IMR-90 (cell line): ENCODE data around the gene EHBP1. TPM values are rescaled to one million over a fixed set of nuclear protein-coding genes. Genes with fewer than 3 reads are reported as not detected.

Experiments
- ATAC-seq: fragments of 200-7000 bp; cut with Tn5 transposase; 2 replicates; pipeline ENCODE4 v1.9.1; 2020; ENCODE audit warnings: low read depth, mild to moderate bottlenecking, moderate library complexity
- BruUV-seq: library from RNA; stranded (reverse); fragments of 400-500 nt; replicated peaks from 2 replicates; lab custom pipeline; 2021; lab: Mats Ljungman, UMichigan
- CTCF ChIA-PET: fragments of 300-600 bp; formaldehyde crosslinking; extraction: SDS; loops from one replicate; lab custom pipeline; 2021; ENCODE audit warnings: antibody characterized with exemption; lab: Yijun Ruan, JAX
- POLR2A ChIA-PET: fragments of 300-600 bp; sonication (Branson Sonifier 250); formaldehyde crosslinking; loops from one replicate; lab custom pipeline; 2022; ENCODE audit warnings: antibody characterized with exemption; ENCODE audit not compliant: unreplicated experiment; lab: Charles Lee
- DNase-seq: peaks from one replicate; pipeline ENCODE4 v3.0.0; 2013
- H2AFZ ChIP-seq: replicated peaks from 2 replicates; pipeline ENCODE3; 2013; ENCODE audit warnings: low read length, mild to moderate bottlenecking; ENCODE audit not compliant: poor library complexity
- H2AK5ac ChIP-seq: 2 replicates; pipeline ENCODE4 v1.6.1; 2013; ENCODE audit warnings: low read depth, low read length, inconsistent platforms
- H2AK9ac ChIP-seq: replicated peaks from 2 replicates; pipeline ENCODE3; 2013; ENCODE audit warnings: mild to moderate bottlenecking, low read depth, low read length, moderate library complexity; ENCODE audit not compliant: poor library complexity
- H2BK120ac ChIP-seq: 2 replicates; pipeline ENCODE4 v1.6.1; 2013; ENCODE audit warnings: low read depth, low read length, inconsistent platforms
- H2BK15ac ChIP-seq: 3 replicates; pipeline ENCODE4 v1.6.1; 2013; ENCODE audit warnings: low read depth, low read length, inconsistent platforms
- H2BK20ac ChIP-seq: 2 replicates; pipeline ENCODE4 v1.6.1; 2013; ENCODE audit warnings: low read depth, mild to moderate bottlenecking, inconsistent platforms, low read length, moderate library complexity
- H2BK5ac ChIP-seq: 2 replicates; pipeline ENCODE4 v1.6.1; 2013; ENCODE audit warnings: mild to moderate bottlenecking, low read depth, low read length, inconsistent platforms; ENCODE audit not compliant: poor library complexity, severe bottlenecking
- H3K14ac ChIP-seq: replicated peaks from 2 replicates; pipeline ENCODE4 v1.6.1; 2013; ENCODE audit warnings: low read depth, low read length, inconsistent platforms
- H3K18ac ChIP-seq: 2 replicates; pipeline ENCODE4 v1.6.1; 2013; ENCODE audit warnings: low read depth, low read length, control low read depth
- H3K23ac ChIP-seq: 2 replicates; pipeline ENCODE4 v1.6.1; 2013; ENCODE audit warnings: low read depth, low read length, inconsistent platforms
- H3K27ac ChIP-seq: 2 replicates; pipeline ENCODE4 v1.5.1; 2013; ENCODE audit warnings: mild to moderate bottlenecking, control low read depth, low read length; ENCODE audit not compliant: insufficient read depth
- H3K27me3 ChIP-seq: 2 replicates; pipeline ENCODE4 v1.6.1; 2013; ENCODE audit warnings: low read length; ENCODE audit not compliant: control insufficient read depth, insufficient read depth
- H3K36me3 ChIP-seq: 2 replicates; pipeline ENCODE4 v1.6.1; 2013; ENCODE audit warnings: low read length, mixed read lengths; ENCODE audit not compliant: control insufficient read depth, insufficient read depth
- H3K4ac ChIP-seq: 2 replicates; pipeline ENCODE4 v1.6.1; 2013; ENCODE audit warnings: low read depth, low read length, inconsistent platforms
- H3K4me1 ChIP-seq: 2 replicates; pipeline ENCODE4 v1.6.1; 2013; ENCODE audit warnings: low read length, mixed read lengths; ENCODE audit not compliant: control insufficient read depth, insufficient read depth
- H3K4me2 ChIP-seq: 2 replicates; pipeline ENCODE4 v1.6.1; 2013; ENCODE audit warnings: low read depth, mild to moderate bottlenecking, control low read depth, low read length, moderate library complexity
- H3K4me3 ChIP-seq: 2 replicates; pipeline ENCODE4 v1.5.1; 2013; ENCODE audit warnings: low read depth, mild to moderate bottlenecking, control low read depth, low read length, moderate library complexity; ENCODE audit not compliant: insufficient read depth
- H3K56ac ChIP-seq: 2 replicates; pipeline ENCODE4 v1.6.1; 2013; ENCODE audit warnings: low read length, inconsistent platforms; ENCODE audit not compliant: insufficient read depth; ENCODE audit errors: extremely low read depth
- H3K79me1 ChIP-seq, 2 experiments: 2 replicates each; pipeline ENCODE4 v1.6.1; 2013; ENCODE audit warnings: low read length in 2 of 2, inconsistent platforms in 1 of 2, low read depth in 1 of 2
- H3K9ac ChIP-seq: 2 replicates; pipeline ENCODE4 v1.6.1; 2013; ENCODE audit warnings: low read depth, low read length, control low read depth
- H3K9me1 ChIP-seq: 2 replicates; pipeline ENCODE4 v1.6.1; 2013; ENCODE audit warnings: low read length, inconsistent platforms; ENCODE audit not compliant: insufficient read depth
- H3K9me3 ChIP-seq: 2 replicates; pipeline ENCODE4 v1.6.1; 2013; ENCODE audit warnings: low read length; ENCODE audit not compliant: control insufficient read depth, insufficient read depth
- H4K20me1 ChIP-seq: 2 replicates; pipeline ENCODE4 v1.6.1; 2013; ENCODE audit warnings: low read length, inconsistent platforms; ENCODE audit not compliant: insufficient read depth
- H4K5ac ChIP-seq: 2 replicates; pipeline ENCODE4 v1.6.1; 2013; ENCODE audit warnings: mild to moderate bottlenecking, low read depth, low read length, control low read depth
- H4K8ac ChIP-seq, 2 experiments: 2 replicates each; pipeline ENCODE4 v1.6.1; 2013; ENCODE audit warnings: low read depth in 2 of 2, low read length in 2 of 2, control low read depth in 1 of 2, inconsistent platforms in 1 of 2
- H4K91ac ChIP-seq: 2 replicates; pipeline ENCODE4 v1.6.1; 2013; ENCODE audit warnings: low read depth, low read length, inconsistent platforms; ENCODE audit not compliant: insufficient read depth
- CHD1 ChIP-seq: IDR thresholded peaks from 2 replicates; pipeline ENCODE4 v1.6.1; 2012; ENCODE audit warnings: low read depth, low read length, improper control_type of control experiment
- FOS ChIP-seq: fragments of 150-350 bp; IDR thresholded peaks from 2 replicates; pipeline ENCODE4 v1.6.1; 2016; ENCODE audit warnings: low read depth, low read length
- MAFK ChIP-seq: IDR thresholded peaks from 2 replicates; pipeline ENCODE4 v1.6.1; 2012; ENCODE audit warnings: low read depth, low read length, improper control_type of control experiment
- MAZ ChIP-seq: IDR thresholded peaks from 2 replicates; pipeline ENCODE4 v1.6.1; 2012; ENCODE audit warnings: low read depth, mild to moderate bottlenecking, low read length, improper control_type of control experiment, moderate library complexity, borderline replicate concordance
- NFE2L2 ChIP-seq: fragments of 150-350 bp; IDR thresholded peaks from 2 replicates; pipeline ENCODE4 v1.6.1; 2016; ENCODE audit warnings: low read depth, mild to moderate bottlenecking, low read length
- POLR2A ChIP-seq: IDR thresholded peaks from 2 replicates; pipeline ENCODE4 v1.6.1; 2012; ENCODE audit warnings: mild to moderate bottlenecking, low read depth, low read length
- RAD21 ChIP-seq: IDR thresholded peaks from 2 replicates; pipeline ENCODE4 v1.6.1; 2012; ENCODE audit warnings: low read length, improper control_type of control experiment
- RCOR1 ChIP-seq: IDR thresholded peaks from 2 replicates; pipeline ENCODE4 v1.6.1; 2012; ENCODE audit warnings: mild to moderate bottlenecking, low read length, improper control_type of control experiment; ENCODE audit not compliant: insufficient replicate concordance
- RFX5 ChIP-seq: IDR thresholded peaks from 2 replicates; pipeline ENCODE4 v1.8.0; 2012; ENCODE audit warnings: low read depth, mild to moderate bottlenecking, low read length, moderate library complexity
- SMC3 ChIP-seq: fragments of 150-350 bp; IDR thresholded peaks from 2 replicates; pipeline ENCODE4 v1.6.1; 2016; ENCODE audit warnings: low read depth, mild to moderate bottlenecking, antibody characterized with exemption, low read length, moderate library complexity
- WGBS, 2 experiments: methylation state at CpG; one replicate each; pipeline versions ENCODE4 v1.1.5 to v1.1.7; 2013; ENCODE audit warnings: missing lambda C conversion rate in 2 of 2; ENCODE audit not compliant: insufficient read length in 1 of 2; ENCODE audit errors: extremely low coverage in 2 of 2; 5-methylcytosine and 5-hydroxymethylcytosine counted together
- dilution Hi-C: fragments of 300-500 bp; cut with HindIII; formaldehyde crosslinking; loops from one replicate; pipeline ENCODE4 v1.14.3; 2018; ENCODE audit warnings: low sequenced_read_pairs; ENCODE audit not compliant: unreplicated experiment
- in situ Hi-C: fragments of 300-500 bp; cut with MboI; formaldehyde crosslinking; loops from 3 replicates; pipeline ENCODE4 v1.14.3; 2019; ENCODE audit warnings: low sequenced_read_pairs, inconsistent platforms, mixed read lengths
- intact Hi-C: fragments of 100-400 bp; cut with micrococcal nuclease; formaldehyde crosslinking; loops from 2 replicates; pipeline ENCODE4 v1.10.0; 2022
- polyA plus RNA-seq, 3 experiments: library from polyadenylated mRNA; depleted of rRNA; stranded (reverse); fragments of >200 nt; gene quantifications; 2 replicates each; pipeline ENCODE4 v1.2.3, GENCODE V29; 2012; ENCODE audit warnings: low replicate concordance in 1 of 3
- total RNA-seq: library from RNA; depleted of rRNA; stranded (reverse); fragments of >200 nt; gene quantifications from 2 replicates; pipeline ENCODE4 v1.2.3, GENCODE V29; 2012
- TF ChIP-seq, protein P1 (sequence below): fragments of 150-350 bp; IDR thresholded peaks from 2 replicates; pipeline ENCODE4 v1.6.1; 2017; ENCODE audit warnings: mild to moderate bottlenecking, antibody characterized with exemption, low read length, low read depth
- TF ChIP-seq, protein P2 (sequence below): conservative IDR thresholded peaks from 2 replicates; pipeline ENCODE4 v1.5.1; 2012; ENCODE audit warnings: mild to moderate bottlenecking, low read depth, low read length, improper control_type of control experiment

EHBP1 gene
- total and polyA plus RNA-seq, 2 of the 4 experiments (the other 2 are of a cell fraction): 28.3 to 44.4 TPM

DNA sequence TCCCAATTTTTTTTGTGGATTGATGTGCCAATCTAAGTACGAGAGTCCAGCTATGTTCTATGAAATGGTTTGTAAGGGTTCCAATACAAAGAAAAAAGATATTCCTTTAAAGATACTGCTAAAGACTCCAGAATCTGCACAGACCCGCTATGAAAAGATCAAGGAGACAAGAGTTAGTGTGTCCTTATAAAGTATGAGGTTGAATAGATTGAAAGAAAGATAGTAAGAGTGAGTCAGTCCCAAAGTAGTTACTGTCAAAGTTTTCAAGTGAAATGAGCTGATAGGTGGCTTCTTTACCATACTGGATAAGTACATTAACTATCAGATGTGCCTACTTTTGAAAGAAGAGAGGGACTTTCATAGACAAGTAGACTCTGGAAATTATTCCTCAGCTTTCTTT is 17.9 kb upstream of the EHBP1 start:
- Histone ChIP-seq H3K4me2 (no peak overlapping the region), H3K4me3 (no peak overlapping the region)

More for the DNA sequence above, 17.9 kb upstream of the EHBP1 start:
- Histone ChIP-seq H2BK20ac (no peak overlapping the region), H3K79me1 (no peaks in the 10 kb centered on the region), H4K20me1 (no peaks in the 10 kb centered on the region), H2BK120ac (no peak overlapping the region), H3K9me3 (no peaks in the 10 kb centered on the region), H2BK5ac (no peak overlapping the region), H2AK5ac (no peak overlapping the region), H3K9ac (no peak overlapping the region), H3K18ac (no peak overlapping the region), H3K14ac (no peak overlapping the region), H3K27ac (no peak overlapping the region), H4K5ac (no peak overlapping the region), H4K91ac (no peak overlapping the region), H2AFZ (no peak overlapping the region), H2AK9ac (no peak overlapping the region), H3K36me3 (no peaks in the 10 kb centered on the region), H3K56ac (no peak overlapping the region), H3K9me1 (no peaks in the 10 kb centered on the region), H3K27me3 (peaks cover 4% of the 10 kb centered on the region; the same call in 1 of the 2 replicates), H4K8ac (no peak overlapping the region), H3K4me1 (no peaks in the 10 kb centered on the region), H3K23ac (no peak overlapping the region), H2BK15ac (no peak overlapping the region), H3K4ac (no peak overlapping the region)
- ATAC-seq (no peak), DNase-seq (no peak)
- intact Hi-C loops (no loop called here), dilution Hi-C loops (no loop called here), in situ Hi-C loops (no loop called here)
- WGBS, 2 experiments: no CpG with 5 or more reads among the region's 2 CpGs
- CTCF ChIA-PET: no interaction called here
- BruUV-seq: no TSS peak
- TF ChIP-seq CHD1 (no peak), MAZ (no peak), RFX5 (no peak), SMC3 (no peak), MAFK (no peak), RCOR1 (no peak), NFE2L2 (no peak), RAD21 (no peak), FOS (no peak), POLR2A (no peak)
- TF ChIP-seq, protein P1, sequence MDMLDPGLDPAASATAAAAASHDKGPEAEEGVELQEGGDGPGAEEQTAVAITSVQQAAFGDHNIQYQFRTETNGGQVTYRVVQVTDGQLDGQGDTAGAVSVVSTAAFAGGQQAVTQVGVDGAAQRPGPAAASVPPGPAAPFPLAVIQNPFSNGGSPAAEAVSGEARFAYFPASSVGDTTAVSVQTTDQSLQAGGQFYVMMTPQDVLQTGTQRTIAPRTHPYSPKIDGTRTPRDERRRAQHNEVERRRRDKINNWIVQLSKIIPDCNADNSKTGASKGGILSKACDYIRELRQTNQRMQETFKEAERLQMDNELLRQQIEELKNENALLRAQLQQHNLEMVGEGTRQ: no peak
- TF ChIP-seq, protein P2, sequence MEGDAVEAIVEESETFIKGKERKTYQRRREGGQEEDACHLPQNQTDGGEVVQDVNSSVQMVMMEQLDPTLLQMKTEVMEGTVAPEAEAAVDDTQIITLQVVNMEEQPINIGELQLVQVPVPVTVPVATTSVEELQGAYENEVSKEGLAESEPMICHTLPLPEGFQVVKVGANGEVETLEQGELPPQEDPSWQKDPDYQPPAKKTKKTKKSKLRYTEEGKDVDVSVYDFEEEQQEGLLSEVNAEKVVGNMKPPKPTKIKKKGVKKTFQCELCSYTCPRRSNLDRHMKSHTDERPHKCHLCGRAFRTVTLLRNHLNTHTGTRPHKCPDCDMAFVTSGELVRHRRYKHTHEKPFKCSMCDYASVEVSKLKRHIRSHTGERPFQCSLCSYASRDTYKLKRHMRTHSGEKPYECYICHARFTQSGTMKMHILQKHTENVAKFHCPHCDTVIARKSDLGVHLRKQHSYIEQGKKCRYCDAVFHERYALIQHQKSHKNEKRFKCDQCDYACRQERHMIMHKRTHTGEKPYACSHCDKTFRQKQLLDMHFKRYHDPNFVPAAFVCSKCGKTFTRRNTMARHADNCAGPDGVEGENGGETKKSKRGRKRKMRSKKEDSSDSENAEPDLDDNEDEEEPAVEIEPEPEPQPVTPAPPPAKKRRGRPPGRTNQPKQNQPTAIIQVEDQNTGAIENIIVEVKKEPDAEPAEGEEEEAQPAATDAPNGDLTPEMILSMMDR: no peak
- POLR2A ChIA-PET: no interaction called here
